H9 (cell line): ENCODE results near the gene PTPRN2. TPM values are rescaled to one million over a fixed set of nuclear protein-coding genes. Genes with fewer than 3 reads are reported as not detected.

Experiments
- DNase-seq: peaks from one replicate; pipeline ENCODE4 v3.0.0-alpha.2; 2017
- H2AFZ ChIP-seq: one replicate; pipeline ENCODE4 v1.6.1; 2013; ENCODE audit warnings: mild to moderate bottlenecking, low read length, control low read depth, moderate library complexity
- H2AK5ac ChIP-seq: 2 replicates; pipeline ENCODE4 v1.6.1; 2013; ENCODE audit warnings: low read length, control low read depth, mixed read lengths; ENCODE audit not compliant: insufficient read length
- H2BK120ac ChIP-seq: one replicate; pipeline ENCODE4 v1.6.1; 2013; ENCODE audit warnings: low read depth, mild to moderate bottlenecking, low read length, control low read depth, inconsistent platforms; ENCODE audit not compliant: poor library complexity, severe bottlenecking
- H2BK12ac ChIP-seq: 2 replicates; pipeline ENCODE4 v1.6.1; 2013; ENCODE audit warnings: low read length, control low read depth, mixed read lengths, low read depth; ENCODE audit not compliant: insufficient read length
- H2BK15ac ChIP-seq: 2 replicates; pipeline ENCODE4 v1.6.1; 2013; ENCODE audit warnings: low read depth, low read length, control low read depth
- H2BK20ac ChIP-seq: one replicate; pipeline ENCODE4 v1.6.1; 2013; ENCODE audit warnings: low read depth, mild to moderate bottlenecking, low read length, control low read depth, inconsistent platforms; ENCODE audit not compliant: poor library complexity, severe bottlenecking
- H2BK5ac ChIP-seq: 2 replicates; pipeline ENCODE4 v1.6.1; 2013; ENCODE audit warnings: low read length, control low read depth, mixed read lengths; ENCODE audit not compliant: insufficient read length
- H3K14ac ChIP-seq: 2 replicates; pipeline ENCODE4 v1.6.1; 2013; ENCODE audit warnings: low read length, control low read depth; ENCODE audit not compliant: insufficient read depth
- H3K18ac ChIP-seq: 2 replicates; pipeline ENCODE4 v1.6.1; 2013; ENCODE audit warnings: low read depth, mild to moderate bottlenecking, mixed read lengths, low read length, control low read depth; ENCODE audit not compliant: insufficient read length
- H3K23ac ChIP-seq: 2 replicates; pipeline ENCODE4 v1.6.1; 2013; ENCODE audit warnings: low read length, control low read depth, mixed read lengths, low read depth; ENCODE audit not compliant: insufficient read length
- H3K23me2 ChIP-seq: 2 replicates; pipeline ENCODE4 v1.6.1; 2013; ENCODE audit warnings: low read depth, mild to moderate bottlenecking, mixed read lengths, low read length, control low read depth; ENCODE audit not compliant: insufficient read length, poor library complexity, severe bottlenecking
- H3K27ac ChIP-seq: 2 replicates; pipeline ENCODE4 v1.5.1; 2013; ENCODE audit warnings: low read length, control low read depth, mixed read lengths, low read depth; ENCODE audit not compliant: insufficient read length
- H3K27me3 ChIP-seq: 2 replicates; pipeline ENCODE4 v1.6.1; 2013; ENCODE audit warnings: low read length, control low read depth, inconsistent platforms; ENCODE audit not compliant: insufficient read depth
- H3K4ac ChIP-seq: 2 replicates; pipeline ENCODE4 v1.6.1; 2013; ENCODE audit warnings: low read depth, mild to moderate bottlenecking, control low read depth, inconsistent platforms, low read length, moderate library complexity
- H3K4me1 ChIP-seq: 2 replicates; pipeline ENCODE4 v1.6.1; 2013; ENCODE audit warnings: low read length, control low read depth, inconsistent platforms; ENCODE audit not compliant: insufficient read depth
- H3K4me2 ChIP-seq: 2 replicates; pipeline ENCODE4 v1.6.1; 2013; ENCODE audit warnings: low read length, control low read depth, mixed read lengths; ENCODE audit not compliant: insufficient read length, insufficient read depth
- H3K56ac ChIP-seq: 2 replicates; pipeline ENCODE4 v1.6.1; 2013; ENCODE audit warnings: low read depth, mild to moderate bottlenecking, mixed read lengths, low read length, control low read depth; ENCODE audit not compliant: insufficient read length
- H3K79me1 ChIP-seq: 2 replicates; pipeline ENCODE4 v1.6.1; 2013; ENCODE audit warnings: low read depth, mild to moderate bottlenecking, moderate library complexity, low read length, control low read depth, inconsistent platforms; ENCODE audit not compliant: insufficient read depth, poor library complexity, severe bottlenecking
- H3K79me2 ChIP-seq: 2 replicates; pipeline ENCODE4 v1.6.1; 2013; ENCODE audit warnings: low read length, control low read depth, inconsistent platforms; ENCODE audit not compliant: insufficient read depth
- H3K9ac ChIP-seq: 2 replicates; pipeline ENCODE4 v1.6.1; 2013; ENCODE audit warnings: low read length, control low read depth, mixed read lengths; ENCODE audit not compliant: insufficient read length; ENCODE audit errors: extremely low read depth
- H3K9me3 ChIP-seq: one replicate; pipeline ENCODE4 v1.6.1; 2013; ENCODE audit warnings: low read depth, low read length, inconsistent platforms; ENCODE audit not compliant: control insufficient read depth
- H3T11ph ChIP-seq: one replicate; pipeline ENCODE4 v1.6.1; 2013; ENCODE audit warnings: mild to moderate bottlenecking, low read length, control low read depth, inconsistent platforms
- H4K20me1 ChIP-seq: one replicate; pipeline ENCODE4 v1.6.1; 2013; ENCODE audit not compliant: control insufficient read depth, insufficient read length, insufficient read depth
- H4K5ac ChIP-seq: 2 replicates; pipeline ENCODE4 v1.6.1; 2013; ENCODE audit warnings: low read depth, mild to moderate bottlenecking, mixed read lengths, low read length, control low read depth; ENCODE audit not compliant: insufficient read length
- H4K8ac ChIP-seq: replicated peaks from 2 replicates; pipeline ENCODE4 v1.6.1; 2013; ENCODE audit warnings: low read length, control low read depth, mixed read lengths, low read depth; ENCODE audit not compliant: insufficient read length
- H4K91ac ChIP-seq: 2 replicates; pipeline ENCODE4 v1.6.1; 2013; ENCODE audit warnings: low read depth, mild to moderate bottlenecking, moderate library complexity, mixed read lengths, low read length, control low read depth; ENCODE audit not compliant: insufficient read length
- H3K27ac Mint-ChIP-seq, 3 experiments: 2 replicates in 2 of 3; 3 replicates in 1 of 3; pipeline ENCODE4 v1.8.0; 2020 to 2021; ENCODE audit warnings: mixed read lengths in 3 of 3, mild to moderate bottlenecking in 1 of 3, moderate library complexity in 1 of 3
- H3K27me3 Mint-ChIP-seq: 2 replicates; pipeline ENCODE4 v1.8.0; 2021; ENCODE audit warnings: low read depth, mild to moderate bottlenecking, moderate library complexity, mixed read lengths
- H3K36me3 Mint-ChIP-seq, 3 experiments: 2 replicates in 2 of 3; 3 replicates in 1 of 3; pipeline ENCODE4 v1.8.0; 2020 to 2021; ENCODE audit warnings: low read depth in 3 of 3, mixed read lengths in 3 of 3; ENCODE audit not compliant: insufficient read depth in 1 of 3
- H3K4me1 Mint-ChIP-seq, 2 experiments: 2 replicates each; pipeline ENCODE4 v1.8.0; 2020; ENCODE audit warnings: mixed read lengths in 2 of 2
- H3K4me3 Mint-ChIP-seq, 2 experiments: 2 replicates in 1 of 2; 3 replicates in 1 of 2; pipeline ENCODE4 v1.8.0; 2020 to 2021; ENCODE audit warnings: mild to moderate bottlenecking in 2 of 2, mixed read lengths in 2 of 2, moderate library complexity in 1 of 2
- H3K9me3 Mint-ChIP-seq, 2 experiments: 2 replicates in 1 of 2; 3 replicates in 1 of 2; pipeline ENCODE4 v1.8.0; 2020; ENCODE audit warnings: mild to moderate bottlenecking in 2 of 2, mixed read lengths in 2 of 2, moderate library complexity in 1 of 2
- WGBS: extraction: QIAGEN DNeasy Blood & Tissue Kit; methylation state at CpG from one replicate; pipeline ENCODE4 v1.1.7; 2013; ENCODE audit warnings: missing lambda C conversion rate, low lambda C conversion rate, mixed read lengths; ENCODE audit not compliant: insufficient read length; ENCODE audit errors: extremely low coverage; 5-methylcytosine and 5-hydroxymethylcytosine counted together
- total RNA-seq: library from RNA; stranded (reverse); gene quantifications from 2 replicates; pipeline ENCODE4 v1.2.1, GENCODE V29; 2021
- TF ChIP-seq, protein P1 (sequence below): fragments of 200-600 bp; sonication (generic); conservative IDR thresholded peaks from 3 replicates; pipeline ENCODE4 v1.8.0; 2021; ENCODE audit warnings: antibody characterized with exemption, mild to moderate bottlenecking

The PTPRN2 gene
- total RNA-seq, 1 experiment from 2014 or later = 5.2 TPM

GRCh38 chr7:157786375-157787274 lies 801.0 kb downstream of the PTPRN2 start:
- H3K9me3 Mint-ChIP-seq = no peaks in the 10 kb centered on the region

More at GRCh38 chr7:157786375-157787274, 801.0 kb downstream of the PTPRN2 start:
- Histone ChIP-seq H3K56ac (no peak overlapping the region), H2AK5ac (no peak overlapping the region), H3K23me2 (peaks cover 4% of the 10 kb centered on the region), H3K9ac (no peak overlapping the region), H3K27ac (no peak overlapping the region), H3K79me2 (no peaks in the 10 kb centered on the region), H3K9me3 (no peaks in the 10 kb centered on the region), H4K91ac (no peak overlapping the region), H2BK12ac (no peak overlapping the region), H2BK5ac (no peak overlapping the region), H2BK15ac (no peak overlapping the region), H4K8ac (no peak overlapping the region), H3K23ac (no peak overlapping the region), H3K79me1 (no peaks in the 10 kb centered on the region), H3K4ac (no peak overlapping the region), H4K5ac (no peak overlapping the region), H4K20me1 (no peaks in the 10 kb centered on the region), H2BK20ac (no peak overlapping the region), H3K4me1 (no peaks in the 10 kb centered on the region), H3K18ac (no peak overlapping the region), H3K27me3 (no peaks in the 10 kb centered on the region; the same call in 1 of the 2 replicates), H3K14ac (no peak overlapping the region; the same call in 1 of the 2 replicates), H2AFZ (no peak overlapping the region), H3T11ph (no peak overlapping the region), H3K4me2 (no peak overlapping the region), H2BK120ac (no peak overlapping the region)
- Mint-ChIP-seq H3K4me1 (peaks cover 1% of the 10 kb centered on the region in 2 experiments; a peak in 3 of 4 replicates), H3K36me3 (no peaks in the 10 kb centered on the region), H3K27ac (no peak overlapping the region), H3K27me3 (peaks cover 4% of the 10 kb centered on the region), H3K4me3 (no peak overlapping the region)
- TF ChIP-seq, protein P1, sequence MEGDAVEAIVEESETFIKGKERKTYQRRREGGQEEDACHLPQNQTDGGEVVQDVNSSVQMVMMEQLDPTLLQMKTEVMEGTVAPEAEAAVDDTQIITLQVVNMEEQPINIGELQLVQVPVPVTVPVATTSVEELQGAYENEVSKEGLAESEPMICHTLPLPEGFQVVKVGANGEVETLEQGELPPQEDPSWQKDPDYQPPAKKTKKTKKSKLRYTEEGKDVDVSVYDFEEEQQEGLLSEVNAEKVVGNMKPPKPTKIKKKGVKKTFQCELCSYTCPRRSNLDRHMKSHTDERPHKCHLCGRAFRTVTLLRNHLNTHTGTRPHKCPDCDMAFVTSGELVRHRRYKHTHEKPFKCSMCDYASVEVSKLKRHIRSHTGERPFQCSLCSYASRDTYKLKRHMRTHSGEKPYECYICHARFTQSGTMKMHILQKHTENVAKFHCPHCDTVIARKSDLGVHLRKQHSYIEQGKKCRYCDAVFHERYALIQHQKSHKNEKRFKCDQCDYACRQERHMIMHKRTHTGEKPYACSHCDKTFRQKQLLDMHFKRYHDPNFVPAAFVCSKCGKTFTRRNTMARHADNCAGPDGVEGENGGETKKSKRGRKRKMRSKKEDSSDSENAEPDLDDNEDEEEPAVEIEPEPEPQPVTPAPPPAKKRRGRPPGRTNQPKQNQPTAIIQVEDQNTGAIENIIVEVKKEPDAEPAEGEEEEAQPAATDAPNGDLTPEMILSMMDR = no peak
- no peak for DNase-seq
- WGBS = no CpG with 5 or more reads among the region's 47 CpGs
